Esophagus muscularis mucosa (tissue), 4 donors: ENCODE data around the gene CYP2C8. TPM values are rescaled to one million over a fixed set of nuclear protein-coding genes. Genes with fewer than 3 reads are reported as not detected.

Experiments
- DNase-seq: peaks from one replicate; pipeline ENCODE4 v3.0.0-alpha.2; 2017; ENCODE audit errors: extremely low spot score
- H3K27ac ChIP-seq, 4 donors: fragments of 200-600 bp; sonication (generic); replicated peaks in 1 of 4; 1 replicate in 3 of 4; 2 replicates in 1 of 4; pipeline ENCODE4 v1.5.1; 2016 to 2019; ENCODE audit warnings: mild to moderate bottlenecking in 1 of 4
- H3K27me3 ChIP-seq, 4 donors: fragments of 200-600 bp; sonication (generic); one replicate each; pipeline versions ENCODE4 v1.5.1 to v1.6.0; 2016 to 2019
- H3K36me3 ChIP-seq, 4 donors: fragments of 200-600 bp; sonication (generic); one replicate each; pipeline ENCODE4 v1.5.1; 2016 to 2019
- H3K4me1 ChIP-seq, 4 donors: fragments of 200-600 bp; sonication (generic); one replicate each; pipeline ENCODE4 v1.5.1; 2016 to 2019
- H3K4me3 ChIP-seq, 4 donors: fragments of 200-600 bp; sonication (generic); 1 replicate in 2 of 4; 2 replicates in 2 of 4; pipeline ENCODE4 v1.5.1; 2016 to 2019; ENCODE audit warnings: mild to moderate bottlenecking in 4 of 4, moderate library complexity in 1 of 4
- H3K9me3 ChIP-seq, 4 donors: fragments of 200-600 bp; sonication (generic); 1 replicate in 3 of 4; 2 replicates in 1 of 4; pipeline ENCODE4 v1.5.1; 2016 to 2019
- CTCF ChIP-seq, 3 experiments: fragments of 200-600 bp in 2 of 3; fragments of 450-650 bp in 1 of 3; sonication (generic) in 2 of 3; IDR thresholded peaks; one replicate each; pipeline ENCODE4 v1.5.1; 2017 to 2019; ENCODE audit warnings: antibody characterized with exemption in 3 of 3, mild to moderate bottlenecking in 2 of 3, moderate library complexity in 1 of 3
- EP300 ChIP-seq: sonication (generic); formaldehyde crosslinking; IDR thresholded peaks from one replicate; pipeline ENCODE4 v1.6.1; 2017; ENCODE audit warnings: antibody characterized with exemption
- POLR2A ChIP-seq: fragments of 450-650 bp; IDR thresholded peaks from one replicate; pipeline ENCODE4 v1.6.1; 2017; ENCODE audit warnings: antibody characterized with exemption, moderate library complexity, mild to moderate bottlenecking, low read depth
- POLR2AphosphoS5 ChIP-seq, 2 donors: sonication (generic); formaldehyde crosslinking; IDR thresholded peaks; one replicate each; pipeline ENCODE4 v1.6.1; 2017; ENCODE audit warnings: antibody characterized with exemption in 2 of 2
- WGBS: methylation state at CpG from one replicate; pipeline ENCODE4 v1.1.5; 2018; 5-methylcytosine and 5-hydroxymethylcytosine counted together
- intact Hi-C: fragments of 100-400 bp; cut with DNase I; formaldehyde crosslinking; loops from one replicate; pipeline ENCODE4 v1.15.1; 2023
- total RNA-seq, 4 donors: library from RNA; depleted of rRNA; stranded (reverse); fragments of >200 nt; gene quantifications; one replicate each; pipeline versions ENCODE4 v1.1.0 to v1.2.1, GENCODE V29; 2016

The CYP2C8 gene
- total RNA-seq, 4 donors from 2014 or later = not detected

DNA sequence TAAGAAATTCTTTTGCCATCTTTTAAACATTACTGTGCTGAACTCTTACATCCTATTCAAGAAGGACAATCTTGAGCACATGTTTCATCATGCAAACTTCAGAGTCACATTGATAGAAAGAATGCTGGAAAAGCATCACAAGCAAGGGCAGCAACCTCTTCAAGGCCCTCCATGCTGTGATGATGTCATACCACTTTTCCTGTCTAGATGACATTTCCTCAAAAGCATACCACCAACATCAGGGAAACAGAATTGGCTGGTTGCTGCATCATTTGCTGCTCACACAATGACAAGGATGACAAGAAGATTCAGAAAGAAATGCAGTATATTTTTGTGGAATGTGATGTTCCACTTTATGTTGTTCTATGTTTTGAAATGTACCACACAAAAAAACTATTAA, 37.6 kb downstream of the CYP2C8 start:
- Histone ChIP-seq H3K4me3 (no peak overlapping the region), H3K4me1 (no peaks in the 10 kb centered on the region), H3K9me3 (no peaks in the 10 kb centered on the region), H3K27ac (no peak overlapping the region), H3K36me3 (no peaks in the 10 kb centered on the region), H3K27me3 (no peaks in the 10 kb centered on the region)
- DNase-seq = no peak
- intact Hi-C loops = no loop called here
- TF ChIP-seq EP300 (no peak), CTCF (IDR thresholded peaks at IDR 0.05) (no peak), POLR2AphosphoS5 (IDR thresholded peaks at IDR 0.05) (no peak), POLR2A (no peak)

DNA sequence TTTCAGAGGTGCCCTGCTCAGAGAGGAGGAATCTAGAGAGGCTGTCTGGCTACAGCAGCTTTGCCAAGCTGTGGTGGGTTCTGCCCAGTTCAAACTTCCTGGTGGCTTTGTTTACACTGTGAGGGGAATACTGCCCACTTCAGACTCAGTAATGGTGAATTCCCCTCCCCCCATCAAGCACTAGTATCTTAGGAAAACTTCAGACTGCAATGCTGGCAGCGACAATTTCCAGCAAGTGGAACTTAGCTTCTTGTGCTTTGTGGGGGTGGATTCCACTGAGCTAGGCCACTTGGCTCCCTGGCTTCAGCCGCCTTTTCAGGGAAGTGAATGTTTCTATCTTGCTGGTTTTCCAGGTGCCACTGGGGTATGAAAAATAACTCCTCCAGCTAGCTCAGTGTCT, 42.8 kb downstream of the CYP2C8 start:
- 94% methylated on average over 2 of the region's 2 CpGs for WGBS
- Histone ChIP-seq H3K9me3 (no peaks in the 10 kb centered on the region), H3K27me3 (no peaks in the 10 kb centered on the region), H3K27ac (no peak overlapping the region), H3K36me3 (no peaks in the 10 kb centered on the region), H3K4me1 (no peaks in the 10 kb centered on the region), H3K4me3 (no peak overlapping the region)
- no peak for DNase-seq
- intact Hi-C loops = no loop called here
- TF ChIP-seq EP300 = no peak
- no peak for TF ChIP-seq CTCF (IDR thresholded peaks at IDR 0.05)
- no peak for TF ChIP-seq POLR2AphosphoS5 (IDR thresholded peaks at IDR 0.05)
- no peak for TF ChIP-seq POLR2A

- WGBS = 56% methylated on average over 6 of the region's 6 CpGs
- no peak for DNase-seq
- TF ChIP-seq POLR2AphosphoS5 (IDR thresholded peaks at IDR 0.05) = no peak
- TF ChIP-seq CTCF (IDR thresholded peaks at IDR 0.05) = no peak
- TF ChIP-seq EP300 = no peak
- TF ChIP-seq POLR2A = no peak
These were observed 71.5 kb downstream of the CYP2C8 start for GRCh38 chr10:94997741-94998174.

GRCh38 chr10:94992811-94993210, 76.5 kb downstream of the CYP2C8 start:
- TF ChIP-seq EP300 = no peak
- TF ChIP-seq POLR2AphosphoS5 (IDR thresholded peaks at IDR 0.05) = no peak
- no peak for TF ChIP-seq CTCF (IDR thresholded peaks at IDR 0.05)
- TF ChIP-seq POLR2A = no peak
- Histone ChIP-seq H3K27me3 (peaks cover 0 to 3% (median 0%) of the 10 kb centered on the region in 4 donors), H3K27ac (no peak overlapping the region), H3K9me3 (peaks cover 0 to 27% (median 15%) of the 10 kb centered on the region in 4 donors), H3K4me1 (no peaks in the 10 kb centered on the region), H3K4me3 (no peak overlapping the region), H3K36me3 (no peaks in the 10 kb centered on the region)
- WGBS = 80% methylated on average over 4 of the region's 4 CpGs
- no peak for DNase-seq
- intact Hi-C loops = no loop called here

More at GRCh38 chr10:94997741-94998174, 71.5 kb downstream of the CYP2C8 start:
- no peaks in the 10 kb centered on the region for H3K36me3 ChIP-seq
- H3K4me1 ChIP-seq = no peaks in the 10 kb centered on the region
- intact Hi-C loops = no loop called here
- H3K9me3 ChIP-seq = peaks cover 0 to 3% (median under 1%) of the 10 kb centered on the region in 4 donors
- H3K27ac ChIP-seq = no peak overlapping the region
- peaks cover 0 to 10% (median 0%) of the 10 kb centered on the region in 4 donors for H3K27me3 ChIP-seq
- H3K4me3 ChIP-seq = no peak overlapping the region

DNA sequence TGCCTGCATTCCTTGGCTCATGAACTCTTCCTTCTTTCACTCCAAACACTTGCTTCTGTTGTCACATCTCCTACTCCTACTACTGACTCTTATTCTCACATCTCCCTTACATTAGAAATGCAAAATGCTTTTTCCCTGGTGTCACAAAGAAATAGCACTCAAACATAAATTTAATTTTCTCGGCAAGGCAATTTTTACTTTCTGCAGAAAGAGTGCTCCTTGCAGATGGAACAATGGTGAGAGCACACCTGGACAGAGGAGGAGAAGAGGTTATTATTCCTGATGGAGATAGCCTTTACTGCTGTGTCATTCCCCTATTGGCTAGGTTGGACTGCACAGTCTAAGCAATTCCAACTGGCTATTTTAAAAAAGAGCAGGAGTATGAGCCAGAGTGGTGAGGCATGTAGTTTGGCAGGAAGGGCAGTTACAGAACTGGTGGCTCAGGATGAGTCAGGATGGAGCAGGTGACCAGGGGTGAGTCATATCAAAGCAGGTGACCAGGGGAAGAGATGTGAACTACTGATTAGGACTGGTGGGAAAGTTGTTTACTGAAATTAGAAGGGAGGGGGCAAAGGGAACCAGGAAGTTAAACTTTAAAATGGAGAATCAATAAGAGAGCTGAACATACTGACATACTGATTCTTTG, 77.9 kb downstream of the CYP2C8 start:
- Histone ChIP-seq H3K4me1 (no peaks in the 10 kb centered on the region), H3K27ac (no peak overlapping the region), H3K36me3 (no peaks in the 10 kb centered on the region), H3K4me3 (no peak overlapping the region), H3K27me3 (no peaks in the 10 kb centered on the region), H3K9me3 (peaks cover 0 to 27% (median 15%) of the 10 kb centered on the region in 4 donors)
- intact Hi-C loops = no loop called here
- TF ChIP-seq CTCF (IDR thresholded peaks at IDR 0.05) (no peak), EP300 (no peak), POLR2A (no peak), POLR2AphosphoS5 (IDR thresholded peaks at IDR 0.05) (no peak)
- 90% methylated on average over 1 of the region's 1 CpG for WGBS
- no peak for DNase-seq
